Hypothalamus (tissue), 51 donors: ENCODE results near the gene TAL1.
A peak's percentile ranks its signal among the peaks of the same experiment; 100 is the strongest.

Experiments used
- DNase-seq, 51 donors: peaks; one replicate each; lab custom pipeline; 2025; lab: John Stamatoyannopoulos, UW

The TAL1 gene

GRCh38 chr1:47178654-47179016 lies 53.4 kb downstream of the TAL1 start:
- no peak for DNase-seq

- no peak for DNase-seq
Measured at GRCh38 chr1:47178020-47178419, 54.0 kb downstream of the TAL1 start.

- peak in 32 of 51 donors; percentile 7 to 69 (median 36) for DNase-seq
Measured at GRCh38 chr1:47175227-47175934, 56.6 kb downstream of the TAL1 start.

DNA sequence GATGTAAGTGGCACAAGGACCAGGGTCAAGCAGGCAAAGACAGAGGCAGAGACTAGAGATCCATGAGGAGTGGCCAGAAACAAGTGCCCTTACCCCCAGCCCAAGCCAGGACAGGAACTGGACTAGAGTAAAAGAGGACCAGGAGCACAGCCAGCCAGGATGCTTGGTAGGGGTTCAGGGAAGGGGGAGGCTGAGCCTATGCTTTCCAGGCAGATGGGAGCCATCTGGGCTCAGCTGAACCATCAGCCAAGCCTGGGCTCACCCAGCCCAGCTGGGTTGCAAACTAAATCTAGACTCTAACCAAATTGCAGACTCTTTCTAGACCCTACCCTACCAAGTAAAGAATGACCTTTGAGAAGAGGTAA lies 57.4 kb downstream of the TAL1 start:
- DNase-seq: no peak

- no peak for DNase-seq
Measured at GRCh38 chr1:47172782-47173181, 59.2 kb downstream of the TAL1 start.
